ENCODE results near the gene LY6G6F.

LY6G6F gene

DNA sequence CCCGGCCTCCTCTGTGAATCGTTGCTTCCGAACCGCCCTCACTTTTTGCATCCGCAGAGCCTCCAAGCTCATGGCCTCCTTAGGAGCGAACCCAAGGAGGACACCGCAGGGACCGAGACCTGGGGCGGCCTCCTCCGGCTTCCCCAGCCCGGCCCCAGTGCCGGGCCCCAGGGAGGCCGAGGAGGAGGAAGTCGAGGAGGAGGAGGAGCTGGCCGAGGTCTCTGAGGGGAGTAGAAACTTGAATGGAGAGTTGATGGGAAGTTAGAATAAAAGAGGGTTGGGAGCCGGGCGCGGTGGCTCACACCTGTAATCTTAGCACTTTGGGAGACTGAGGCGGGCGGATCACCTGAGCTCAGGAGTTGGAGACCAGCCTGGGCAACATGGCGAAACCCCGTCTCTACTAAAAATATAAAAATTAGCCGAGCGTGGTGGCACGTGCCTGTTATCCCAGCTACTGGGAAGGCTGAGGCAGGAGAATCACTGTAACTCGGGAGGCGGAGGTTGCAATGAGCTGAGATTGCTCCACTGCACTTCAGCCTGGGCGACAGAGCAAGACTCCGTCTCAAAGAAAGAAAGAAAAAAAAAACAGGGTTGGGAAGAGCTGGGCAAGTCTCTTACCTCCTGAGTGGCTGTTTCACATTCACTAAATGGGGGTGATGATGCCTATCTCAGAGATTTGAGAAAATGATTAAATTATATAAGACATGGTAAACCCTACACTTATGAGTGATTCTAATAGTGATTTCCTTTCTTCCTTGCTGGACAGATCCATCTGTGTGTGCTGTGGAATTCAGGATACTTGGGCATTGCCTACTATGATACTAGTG, 33.9 kb downstream of the LY6G6F start:
- DNase-seq, result no peak

DNA sequence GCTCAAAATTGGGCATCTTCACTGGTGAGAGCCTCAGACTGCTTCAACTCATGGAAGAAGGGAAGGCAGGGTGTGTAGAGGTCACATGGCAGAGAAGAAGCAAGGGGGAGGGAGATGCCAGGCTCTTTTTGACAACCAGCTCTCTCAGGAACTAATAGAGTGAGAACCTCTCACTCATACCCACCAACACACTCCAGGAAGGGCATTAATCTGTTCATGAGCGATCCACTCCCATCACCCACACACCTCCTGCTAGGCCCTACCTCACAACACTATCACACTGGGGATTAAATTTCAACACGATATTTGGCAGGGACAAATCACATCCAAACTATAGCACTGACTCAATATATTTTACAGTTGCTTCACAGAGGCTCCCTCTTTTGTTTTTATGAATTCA, 35.1 kb downstream of the LY6G6F start:
- no peak for DNase-seq

DNA sequence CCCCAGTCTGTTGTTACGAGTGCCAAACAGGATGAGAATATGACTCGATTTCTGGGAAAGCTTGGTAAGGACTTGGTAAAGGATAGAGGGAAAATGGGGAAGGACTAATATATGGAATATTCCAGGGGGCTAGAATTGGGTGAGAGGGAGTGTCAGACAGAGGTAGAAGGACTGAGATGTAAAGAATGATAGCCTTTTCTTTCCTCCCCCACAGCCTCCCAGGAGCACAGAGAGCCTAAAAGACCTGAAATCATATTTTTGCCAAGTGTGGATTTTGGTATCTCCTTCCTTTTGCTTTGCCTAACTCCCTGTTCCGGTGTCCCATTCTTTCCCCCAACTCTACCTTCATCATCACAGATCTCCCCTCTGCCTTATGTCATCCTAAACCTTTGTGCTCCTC, 36.2 kb downstream of the LY6G6F start:
- DNase-seq, result no peak

DNA sequence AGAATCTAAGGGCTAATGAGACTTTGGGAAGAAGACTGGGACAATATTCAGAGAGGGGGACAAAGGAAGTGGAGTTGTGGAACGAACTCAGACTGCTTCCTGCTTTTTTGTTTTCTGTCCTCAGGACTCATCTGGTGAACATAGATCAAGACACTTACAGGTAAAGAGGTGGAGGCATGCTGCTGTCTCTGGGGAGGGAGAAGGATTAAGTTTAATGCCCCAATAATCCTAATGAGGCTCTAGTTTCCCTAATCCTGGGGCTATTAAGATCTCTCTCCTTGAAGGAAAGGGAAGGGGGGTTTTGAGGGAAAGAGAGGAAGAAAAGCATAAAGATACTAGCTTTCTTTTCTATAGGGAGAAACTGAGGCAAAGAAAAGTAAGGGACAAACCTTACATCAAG, 37.8 kb downstream of the LY6G6F start:
- DNase-seq, result no peak

DNA sequence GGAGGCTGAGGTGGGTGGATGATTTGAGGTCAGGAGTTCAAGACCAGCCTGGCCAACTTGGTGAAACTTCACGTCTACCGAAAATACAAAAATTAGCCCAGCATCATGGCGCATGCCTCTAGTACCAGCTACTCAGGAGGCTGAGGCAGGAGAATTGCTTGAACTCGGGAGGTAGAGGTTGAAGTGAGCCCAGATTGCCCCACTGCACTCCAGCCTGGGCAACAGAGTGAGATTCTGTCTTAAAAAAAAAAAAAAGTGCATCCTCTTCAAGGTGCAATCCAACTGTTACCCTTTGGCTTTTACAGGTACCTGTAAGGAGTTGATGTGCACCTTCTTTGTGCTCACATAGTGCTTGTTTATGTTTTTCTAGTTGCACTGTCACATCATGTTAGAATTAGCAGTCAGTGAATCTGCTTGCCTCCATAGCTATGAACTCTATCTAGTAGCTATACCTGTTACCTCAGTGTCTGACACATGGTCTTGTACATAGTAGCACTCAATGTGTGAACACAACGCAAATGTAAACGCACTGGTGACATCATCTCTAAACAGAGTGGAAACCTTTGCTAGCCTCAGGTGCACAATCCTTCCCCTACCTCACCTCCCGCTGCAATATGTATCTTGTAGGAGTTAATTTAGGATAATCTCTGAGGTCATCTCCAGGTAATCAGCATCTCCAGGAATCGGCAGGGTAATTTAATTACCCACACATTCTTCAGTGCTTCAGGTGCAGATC, 42.8 kb downstream of the LY6G6F start:
- DNase-seq, result no peak

DNA sequence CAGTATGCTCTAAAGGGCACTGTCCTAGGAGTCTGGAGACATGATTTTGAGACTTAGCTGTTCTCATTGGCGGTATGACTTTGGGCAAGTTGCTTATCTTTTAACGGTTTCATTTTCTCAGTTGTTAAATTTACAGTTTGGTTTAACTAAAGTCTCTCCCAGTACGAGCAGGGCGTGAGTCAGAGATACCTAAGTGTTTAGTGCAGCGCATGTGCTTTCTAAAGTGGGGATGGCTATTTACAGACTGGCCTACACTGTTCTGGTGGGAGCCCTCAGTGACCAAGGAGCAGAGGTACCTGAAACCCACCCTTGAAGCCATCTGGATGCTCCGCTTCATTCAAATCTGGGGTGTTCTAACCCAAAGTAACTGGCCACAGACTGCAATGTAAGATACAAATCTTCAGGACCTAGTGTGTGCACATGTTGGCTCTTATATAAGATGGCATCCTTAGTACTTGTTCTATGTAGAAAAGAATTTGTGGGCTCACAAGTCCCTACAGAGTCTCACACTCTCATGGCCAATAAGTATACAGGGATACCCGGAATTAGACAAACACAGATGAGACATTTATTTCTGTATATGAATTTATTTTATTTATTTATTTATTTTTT, 43.9 kb downstream of the LY6G6F start:
- DNase-seq, result no peak

DNA sequence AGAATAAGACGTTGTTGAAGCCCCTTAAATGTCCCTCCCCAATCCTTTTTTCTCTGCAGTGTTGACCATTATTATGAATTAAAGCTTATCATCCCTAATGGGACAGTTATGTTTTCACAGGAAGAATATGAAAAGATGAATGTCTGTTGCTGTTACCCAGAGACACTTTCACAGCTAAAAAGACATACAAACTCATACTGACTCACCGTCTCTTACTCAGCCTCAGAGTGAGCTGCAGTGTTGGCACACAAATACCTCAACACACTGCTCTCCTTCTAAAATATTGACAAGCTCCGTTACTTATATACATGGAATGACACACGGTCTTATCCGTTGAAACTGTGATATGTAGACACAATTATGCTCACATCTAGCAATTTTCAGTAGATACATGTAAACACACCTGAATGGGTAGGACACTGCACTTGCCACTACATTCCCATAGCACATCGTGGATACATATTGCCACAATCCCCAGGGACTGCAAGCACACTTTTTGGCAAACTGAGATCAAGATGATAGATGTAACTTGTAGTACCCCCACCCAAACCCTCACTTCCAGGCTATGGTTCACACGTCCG, 46.2 kb downstream of the LY6G6F start:
- DNase-seq, result no peak

DNA sequence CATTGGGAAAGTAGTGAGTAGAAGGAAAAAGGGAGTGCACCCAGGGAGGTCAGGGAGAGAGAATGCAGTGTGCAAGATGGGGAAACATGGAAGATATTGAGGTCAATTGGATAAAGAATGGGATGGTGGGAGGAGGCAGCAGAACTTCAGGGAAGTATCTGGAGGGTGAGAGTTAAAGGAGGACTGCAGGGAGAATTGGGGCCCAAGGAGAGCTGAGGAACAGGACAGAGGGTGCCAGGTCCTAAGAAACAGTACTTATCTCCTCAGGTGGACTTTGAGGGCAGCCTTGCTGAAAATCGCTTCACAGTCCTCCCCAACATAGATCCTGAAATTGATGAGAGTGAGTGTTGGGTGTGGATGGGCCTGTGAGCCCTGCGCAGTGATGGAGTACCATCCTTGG, 51.6 kb downstream of the LY6G6F start:
- DNase-seq, result no peak

All from NCI-H2029 treated with DMSO at 0.1 percent for 48 hours (cell line).